ENCODE results near the gene FCRL1. TPM values are rescaled to one million over a fixed set of nuclear protein-coding genes. Genes with fewer than 3 reads are reported as not detected.

Gene FCRL1
- total RNA-seq, 4 donors from 2014 or later: 1.2 TPM; not detected in 3

- no peaks in the 10 kb centered on the region for H3K27me3 ChIP-seq
- H3K4me3 ChIP-seq: no peak overlapping the region
- no peak for TF ChIP-seq CTCF (IDR thresholded peaks at IDR 0.05)
- TF ChIP-seq POLR2A (IDR thresholded peaks at IDR 0.05): no peak
- no peak for TF ChIP-seq POLR2AphosphoS5 (IDR thresholded peaks at IDR 0.05)
- no peak for TF ChIP-seq EP300 (IDR thresholded peaks at IDR 0.05)
- no peak overlapping the region for H3K27ac ChIP-seq
- 52 to 55% methylated on average over 3 of the region's 3 CpGs for WGBS, 2 donors (ENCODE audit: low coverage in 1 of 2)
- no peaks in the 10 kb centered on the region for H3K36me3 ChIP-seq
- no peaks in the 10 kb centered on the region for H3K4me1 ChIP-seq
- no peak for ATAC-seq
- peaks cover 0 to 7% (median 0%) of the 10 kb centered on the region in 3 donors for H3K9me3 ChIP-seq
Measured at GRCh38 chr1:157852476-157852875, 32.6 kb upstream of the FCRL1 start.

GRCh38 chr1:157849229-157849875 lies 29.4 kb upstream of the FCRL1 start:
- no peak for ATAC-seq

GRCh38 chr1:157844089-157844830 lies 24.3 kb upstream of the FCRL1 start:
- H3K4me3 ChIP-seq: no peak overlapping the region
- H3K4me1 ChIP-seq: no peaks in the 10 kb centered on the region
- no peak overlapping the region for H3K27ac ChIP-seq
- H3K27me3 ChIP-seq: no peaks in the 10 kb centered on the region
- H3K36me3 ChIP-seq: no peaks in the 10 kb centered on the region
- TF ChIP-seq EP300 (IDR thresholded peaks at IDR 0.05): no peak
- H3K9me3 ChIP-seq: no peaks in the 10 kb centered on the region
- WGBS, 2 donors (ENCODE audit: low coverage in 1 of 2): 69 to 77% methylated on average over 4 of the region's 4 CpGs
- no peak for ATAC-seq

More at GRCh38 chr1:157849229-157849875, 29.4 kb upstream of the FCRL1 start:
- H3K36me3 ChIP-seq: no peaks in the 10 kb centered on the region
- H3K27me3 ChIP-seq: no peaks in the 10 kb centered on the region
- no peak overlapping the region for H3K27ac ChIP-seq
- H3K9me3 ChIP-seq: no peaks in the 10 kb centered on the region
- no peaks in the 10 kb centered on the region for H3K4me1 ChIP-seq
- H3K4me3 ChIP-seq: no peak overlapping the region
- WGBS, 2 donors (ENCODE audit: low coverage in 1 of 2): 93% methylated on average over 2 of the region's 2 CpGs; no CpG with 5 or more reads in 1 of the 2 donors
- TF ChIP-seq POLR2A (IDR thresholded peaks at IDR 0.05): no peak
- TF ChIP-seq CTCF (IDR thresholded peaks at IDR 0.05): no peak
- no peak for TF ChIP-seq POLR2AphosphoS5 (IDR thresholded peaks at IDR 0.05)
- TF ChIP-seq EP300 (IDR thresholded peaks at IDR 0.05): no peak

- no peak overlapping the region for H3K27ac ChIP-seq
- 71 to 100% methylated on average over 1 of the region's 1 CpG for WGBS, 2 donors (ENCODE audit: low coverage in 1 of 2)
- ATAC-seq: no peak
Measured at GRCh38 chr1:157842939-157843338, 23.0 kb upstream of the FCRL1 start.

GRCh38 chr1:157841708-157842107 lies 21.8 kb upstream of the FCRL1 start, which contains the start of gene CD5L:
CD5L (minus strand) TSS chr1:157841808; CDS start chr1:157841701, 107 bp downstream.
- H3K4me3 ChIP-seq: no peak within 1 kb of the TSS
- no peak within 1 kb of the TSS for H3K27ac ChIP-seq
- no peak for ATAC-seq
- TF ChIP-seq POLR2A (IDR thresholded peaks at IDR 0.05): no peak
- TF ChIP-seq CTCF (IDR thresholded peaks at IDR 0.05): no peak
- TF ChIP-seq EP300 (IDR thresholded peaks at IDR 0.05): no peak
- WGBS, 2 donors (ENCODE audit: low coverage in 1 of 2): 46 to 47% methylated on average over 3 of the region's 3 CpGs
- no peaks in the 10 kb centered on the region for H3K36me3 ChIP-seq
- H3K27me3 ChIP-seq: peaks cover under 1% of the 10 kb centered on the region
- no peaks in the 10 kb centered on the region for H3K9me3 ChIP-seq
- H3K4me1 ChIP-seq: no peaks in the 10 kb centered on the region

More at GRCh38 chr1:157842939-157843338, 23.0 kb upstream of the FCRL1 start:
- Histone ChIP-seq H3K36me3 (no peaks in the 10 kb centered on the region), H3K27me3 (no peaks in the 10 kb centered on the region), H3K9me3 (no peaks in the 10 kb centered on the region), H3K4me1 (no peaks in the 10 kb centered on the region), H3K4me3 (no peak overlapping the region)
- TF ChIP-seq POLR2A (IDR thresholded peaks at IDR 0.05): no peak
- TF ChIP-seq EP300 (IDR thresholded peaks at IDR 0.05): no peak
- no peak for TF ChIP-seq POLR2AphosphoS5 (IDR thresholded peaks at IDR 0.05)
- TF ChIP-seq CTCF (IDR thresholded peaks at IDR 0.05): no peak

Measured in gastroesophageal sphincter (tissue), 4 donors.